HepG2 (cell line): Measurements from ENCODE around the gene RANBP3. TPM values are rescaled to one million over a fixed set of nuclear protein-coding genes. Genes with fewer than 3 reads are reported as not detected.

Source experiments
- IKZF4 ChIP-seq: sonication (generic); formaldehyde crosslinking; IDR thresholded peaks from 2 replicates; pipeline ENCODE4 v1.5.1; 2020; ENCODE audit warnings: borderline replicate concordance, mild to moderate bottlenecking, low read depth, missing genetic modification reagents; ENCODE audit errors: not compliant biosample characterization
- IRX3 ChIP-seq: sonication (generic); formaldehyde crosslinking; IDR thresholded peaks from 2 replicates; pipeline ENCODE4 v1.8.1; 2023; ENCODE audit warnings: mild to moderate bottlenecking, low read depth, missing genetic modification reagents, borderline replicate concordance
- TAF15 ChIP-seq: fragments of 200-400 bp; formaldehyde crosslinking; IDR thresholded peaks from one replicate; pipeline ENCODE4 v1.6.1; 2018; ENCODE audit warnings: mild to moderate bottlenecking, low read depth, low read length; ENCODE audit not compliant: poor library complexity, severe bottlenecking
- ZBTB38 ChIP-seq: sonication (generic); formaldehyde crosslinking; IDR thresholded peaks from 2 replicates; pipeline ENCODE4 v1.5.1; 2020; ENCODE audit warnings: mild to moderate bottlenecking, missing genetic modification reagents
- ZNF792 ChIP-seq: IDR thresholded peaks from 2 replicates; pipeline ENCODE4 v1.6.1; 2016
- ZSCAN21 ChIP-seq: sonication (generic); formaldehyde crosslinking; IDR thresholded peaks from 2 replicates; pipeline ENCODE4 v1.8.0; 2022; ENCODE audit warnings: mild to moderate bottlenecking, missing genetic modification reagents, moderate library complexity, borderline replicate concordance
- polyA plus RNA-seq, 8 experiments: library from polyadenylated mRNA; depleted of rRNA in 3 of 8; stranded (reverse) in 7 of 8; unstranded in 1 of 8; fragments of >200 nt; fragmentation: Illumina TruSeq in 4 of 8; extraction: Trizol in 4 of 8; gene quantifications; 2 replicates each; pipeline versions ENCODE4 v1.2.1 to v1.2.3, GENCODE V29; 2011 to 2016; ENCODE audit warnings: low read depth in 4 of 8, missing spikeins in 1 of 8, mixed read lengths in 1 of 8; ENCODE audit not compliant: insufficient read depth in 1 of 8
- total RNA-seq, 5 experiments: library from RNA; depleted of rRNA; stranded (reverse); fragments of >200 nt; fragmentation: Illumina TruSeq; extraction: Trizol; gene quantifications; 2 replicates each; pipeline ENCODE4 v1.2.3, GENCODE V29; 2016; ENCODE audit warnings: low read depth in 1 of 5
- TF ChIP-seq, protein P1 (sequence below): IDR thresholded peaks from 2 replicates; pipeline ENCODE4 v1.6.1; 2016; ENCODE audit warnings: mild to moderate bottlenecking
- TF ChIP-seq, protein P2 (sequence below): sonication (generic); formaldehyde crosslinking; IDR thresholded peaks from 2 replicates; pipeline ENCODE4 v1.4.0; 2020; ENCODE audit warnings: missing genetic modification reagents, borderline replicate concordance

RANBP3 gene
- total and polyA plus RNA-seq, 2 of the 13 experiments (the other 11 are each of a cell fraction or from before 2014, with no cell fraction given), result 39.5 to 149 TPM

DNA sequence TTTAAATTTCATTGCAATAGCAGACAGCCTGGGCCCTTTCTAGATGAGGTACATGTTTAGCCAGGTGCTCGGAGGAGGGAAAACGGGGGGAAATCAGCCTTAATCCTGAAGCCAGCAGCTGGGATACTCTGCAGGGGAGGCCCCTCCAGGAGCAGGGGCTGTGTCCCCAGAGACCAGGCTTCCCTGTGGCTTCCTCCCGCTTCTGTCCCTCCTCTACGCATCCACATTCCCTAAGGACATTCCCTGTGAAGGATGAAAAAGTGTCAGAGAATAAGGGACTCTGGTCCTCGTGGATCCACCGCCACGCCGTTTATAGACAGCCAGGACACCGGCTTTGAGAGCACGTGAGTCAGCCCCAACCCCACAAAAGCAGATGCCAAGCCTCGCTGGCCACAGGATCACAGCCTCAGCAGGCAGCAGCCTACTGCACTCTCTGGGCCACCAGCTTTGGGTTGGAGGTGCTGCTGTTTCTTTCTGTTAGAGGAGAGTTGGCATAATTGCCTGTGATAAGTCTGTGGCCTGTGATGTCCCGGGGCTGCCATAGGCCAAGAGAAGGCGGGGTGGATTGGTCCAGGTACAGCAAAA is 36.7 kb upstream of the RANBP3 start (continued):
- TF ChIP-seq IRX3 (CRISPR knock-in tag) (no peak), ZSCAN21 (CRISPR knock-in tag) (no peak), ZNF792 (CRISPR knock-in tag) (no peak), ZBTB38 (no peak), TAF15 (no peak), IKZF4 (no peak)
- TF ChIP-seq, protein P1, sequence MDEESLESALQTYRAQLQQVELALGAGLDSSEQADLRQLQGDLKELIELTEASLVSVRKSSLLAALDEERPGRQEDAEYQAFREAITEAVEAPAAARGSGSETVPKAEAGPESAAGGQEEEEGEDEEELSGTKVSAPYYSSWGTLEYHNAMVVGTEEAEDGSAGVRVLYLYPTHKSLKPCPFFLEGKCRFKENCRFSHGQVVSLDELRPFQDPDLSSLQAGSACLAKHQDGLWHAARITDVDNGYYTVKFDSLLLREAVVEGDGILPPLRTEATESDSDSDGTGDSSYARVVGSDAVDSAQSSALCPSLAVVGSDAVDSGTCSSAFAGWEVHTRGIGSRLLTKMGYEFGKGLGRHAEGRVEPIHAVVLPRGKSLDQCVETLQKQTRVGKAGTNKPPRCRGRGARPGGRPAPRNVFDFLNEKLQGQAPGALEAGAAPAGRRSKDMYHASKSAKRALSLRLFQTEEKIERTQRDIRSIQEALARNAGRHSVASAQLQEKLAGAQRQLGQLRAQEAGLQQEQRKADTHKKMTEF (CRISPR knock-in tag), result no peak
- TF ChIP-seq, protein P2, sequence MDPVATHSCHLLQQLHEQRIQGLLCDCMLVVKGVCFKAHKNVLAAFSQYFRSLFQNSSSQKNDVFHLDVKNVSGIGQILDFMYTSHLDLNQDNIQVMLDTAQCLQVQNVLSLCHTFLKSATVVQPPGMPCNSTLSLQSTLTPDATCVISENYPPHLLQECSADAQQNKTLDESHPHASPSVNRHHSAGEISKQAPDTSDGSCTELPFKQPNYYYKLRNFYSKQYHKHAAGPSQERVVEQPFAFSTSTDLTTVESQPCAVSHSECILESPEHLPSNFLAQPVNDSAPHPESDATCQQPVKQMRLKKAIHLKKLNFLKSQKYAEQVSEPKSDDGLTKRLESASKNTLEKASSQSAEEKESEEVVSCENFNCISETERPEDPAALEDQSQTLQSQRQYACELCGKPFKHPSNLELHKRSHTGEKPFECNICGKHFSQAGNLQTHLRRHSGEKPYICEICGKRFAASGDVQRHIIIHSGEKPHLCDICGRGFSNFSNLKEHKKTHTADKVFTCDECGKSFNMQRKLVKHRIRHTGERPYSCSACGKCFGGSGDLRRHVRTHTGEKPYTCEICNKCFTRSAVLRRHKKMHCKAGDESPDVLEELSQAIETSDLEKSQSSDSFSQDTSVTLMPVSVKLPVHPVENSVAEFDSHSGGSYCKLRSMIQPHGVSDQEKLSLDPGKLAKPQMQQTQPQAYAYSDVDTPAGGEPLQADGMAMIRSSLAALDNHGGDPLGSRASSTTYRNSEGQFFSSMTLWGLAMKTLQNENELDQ (CRISPR knock-in tag), result no peak
